ENCODE measurements around the gene KIF21B.

DNA sequence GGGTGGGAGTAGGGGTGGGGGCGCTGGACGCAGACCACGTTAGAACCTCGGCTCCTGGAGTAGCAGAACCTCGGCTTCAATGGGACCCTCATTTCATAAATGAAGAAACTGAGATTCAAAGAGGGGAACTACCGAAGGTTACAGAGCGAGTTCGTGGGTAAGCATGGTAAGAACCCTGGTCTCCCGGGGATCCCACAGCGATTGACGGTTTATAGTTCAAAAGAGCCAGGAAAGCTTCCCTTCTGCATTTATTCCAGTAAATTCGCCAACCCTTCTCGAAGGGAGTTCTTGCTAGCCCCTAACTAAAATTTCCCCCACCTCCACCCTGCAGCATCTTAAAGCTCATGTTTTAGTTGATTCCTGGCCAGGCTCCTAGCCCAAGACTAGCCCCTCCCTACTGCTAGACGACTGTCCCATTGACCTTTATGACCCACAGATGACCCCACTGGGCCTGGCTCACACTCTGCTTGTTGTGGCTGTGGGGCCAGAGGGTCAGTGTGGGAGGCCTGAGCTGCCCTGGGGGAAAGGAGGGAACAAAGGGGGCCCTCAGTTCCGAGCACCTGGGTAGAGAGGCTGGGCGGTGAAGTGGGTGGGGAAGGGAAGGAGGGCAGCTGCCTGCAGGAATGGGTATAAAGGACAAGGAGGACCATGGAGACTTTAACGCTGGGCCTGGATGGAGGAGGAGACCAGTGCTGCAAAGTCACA is 558 bp upstream of the KIF21B start:
- TF ChIP-seq, protein P1, sequence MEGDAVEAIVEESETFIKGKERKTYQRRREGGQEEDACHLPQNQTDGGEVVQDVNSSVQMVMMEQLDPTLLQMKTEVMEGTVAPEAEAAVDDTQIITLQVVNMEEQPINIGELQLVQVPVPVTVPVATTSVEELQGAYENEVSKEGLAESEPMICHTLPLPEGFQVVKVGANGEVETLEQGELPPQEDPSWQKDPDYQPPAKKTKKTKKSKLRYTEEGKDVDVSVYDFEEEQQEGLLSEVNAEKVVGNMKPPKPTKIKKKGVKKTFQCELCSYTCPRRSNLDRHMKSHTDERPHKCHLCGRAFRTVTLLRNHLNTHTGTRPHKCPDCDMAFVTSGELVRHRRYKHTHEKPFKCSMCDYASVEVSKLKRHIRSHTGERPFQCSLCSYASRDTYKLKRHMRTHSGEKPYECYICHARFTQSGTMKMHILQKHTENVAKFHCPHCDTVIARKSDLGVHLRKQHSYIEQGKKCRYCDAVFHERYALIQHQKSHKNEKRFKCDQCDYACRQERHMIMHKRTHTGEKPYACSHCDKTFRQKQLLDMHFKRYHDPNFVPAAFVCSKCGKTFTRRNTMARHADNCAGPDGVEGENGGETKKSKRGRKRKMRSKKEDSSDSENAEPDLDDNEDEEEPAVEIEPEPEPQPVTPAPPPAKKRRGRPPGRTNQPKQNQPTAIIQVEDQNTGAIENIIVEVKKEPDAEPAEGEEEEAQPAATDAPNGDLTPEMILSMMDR (IDR thresholded peaks at IDR 0.05 in 2 of 3, conservative IDR thresholded peaks at IDR 0.05 in 1 of 3; ENCODE audit: insufficient read depth in 2 of 3, low read depth in 1 of 3, low read length in 3 of 3) = no peak
- TF ChIP-seq ZNF644 (tag; IDR thresholded peaks at IDR 0.05; ENCODE audit: low read depth) (no peak), CBX8 (IDR thresholded peaks at IDR 0.05; ENCODE audit: borderline replicate concordance, extremely low read depth, low read depth, low read length, poor library complexity, severe bottlenecking) (no peak)
